HG02885 (cell line): ENCODE data around the gene EPHB2.

Source experiments
- ATAC-seq: cut with Tn5 transposase; IDR thresholded peaks from one replicate; pipeline ENCODE4 v1.9.1; 2021; ENCODE audit warnings: mild to moderate bottlenecking; ENCODE audit not compliant: unreplicated experiment, poor library complexity

The EPHB2 gene

GRCh38 chr1:22872981-22873664, 162.5 kb downstream of the EPHB2 start:
- no peak for ATAC-seq

DNA sequence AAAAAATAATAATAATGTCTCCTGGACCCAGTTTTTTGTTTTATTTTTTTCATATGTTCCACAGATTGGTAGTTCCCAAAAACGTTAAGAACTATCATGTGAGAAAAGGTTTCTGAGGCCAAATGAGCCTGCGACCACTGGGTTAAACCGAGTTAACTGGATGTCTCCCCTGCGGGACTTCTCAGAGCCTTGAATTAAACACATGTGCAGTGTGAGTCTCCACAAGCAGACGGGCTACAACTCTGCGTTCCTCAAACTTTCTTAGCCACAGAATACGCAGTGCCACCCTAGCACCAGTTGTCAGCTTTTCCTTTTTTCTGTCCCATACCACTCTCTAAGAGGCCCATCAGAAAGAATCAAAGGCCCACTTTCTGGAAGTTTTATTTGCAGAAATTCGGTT, 164.1 kb downstream of the EPHB2 start:
- no peak for ATAC-seq

GRCh38 chr1:22875241-22875640, 164.6 kb downstream of the EPHB2 start:
- no peak for ATAC-seq

GRCh38 chr1:22875841-22876240, 165.2 kb downstream of the EPHB2 start:
- ATAC-seq: no peak

DNA sequence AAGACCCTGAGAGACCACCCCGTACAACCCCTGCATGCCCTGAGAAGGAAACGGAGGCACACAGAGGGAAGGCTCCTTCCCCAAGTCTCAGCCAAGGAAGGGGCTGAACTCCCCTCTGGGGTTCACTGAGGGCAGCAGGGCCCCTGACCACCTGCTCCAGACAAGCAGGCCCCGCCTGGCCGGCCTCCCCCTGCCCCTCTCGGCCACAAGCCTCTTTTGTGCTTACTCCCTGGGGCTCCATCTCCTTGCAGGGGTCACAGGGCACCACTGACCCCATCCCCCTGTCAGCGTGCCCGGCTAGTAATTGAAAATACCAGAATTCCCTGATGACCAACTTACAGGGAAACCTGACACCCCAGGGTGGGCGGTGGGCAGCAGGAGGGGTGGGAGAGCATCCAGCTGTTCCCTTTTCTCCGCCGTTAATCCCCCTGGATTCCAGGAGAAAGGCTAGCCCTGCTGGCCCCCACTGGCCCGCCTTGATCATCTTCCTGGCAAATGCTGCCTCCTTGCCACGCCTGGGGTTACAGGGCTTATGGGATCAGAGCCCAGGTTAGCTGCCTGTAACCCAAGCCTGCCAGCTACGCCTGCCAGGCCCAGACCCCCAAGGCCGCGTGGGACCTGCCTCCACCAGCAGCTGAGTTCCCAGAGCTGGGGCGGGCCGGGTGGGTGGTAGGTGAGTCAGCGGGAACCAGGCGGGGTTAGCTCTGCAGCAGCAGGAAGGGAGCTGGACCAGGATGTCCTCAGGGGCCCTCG, 165.9 kb downstream of the EPHB2 start:
- no peak for ATAC-seq

GRCh38 chr1:22877112-22877915, 166.7 kb downstream of the EPHB2 start:
- ATAC-seq: no peak

GRCh38 chr1:22877980-22878379, 167.3 kb downstream of the EPHB2 start:
- ATAC-seq: no peak

- no peak for ATAC-seq
Measured at GRCh38 chr1:22878626-22879025, 168.0 kb downstream of the EPHB2 start.

GRCh38 chr1:22879445-22879844, 168.8 kb downstream of the EPHB2 start:
- no peak for ATAC-seq

DNA sequence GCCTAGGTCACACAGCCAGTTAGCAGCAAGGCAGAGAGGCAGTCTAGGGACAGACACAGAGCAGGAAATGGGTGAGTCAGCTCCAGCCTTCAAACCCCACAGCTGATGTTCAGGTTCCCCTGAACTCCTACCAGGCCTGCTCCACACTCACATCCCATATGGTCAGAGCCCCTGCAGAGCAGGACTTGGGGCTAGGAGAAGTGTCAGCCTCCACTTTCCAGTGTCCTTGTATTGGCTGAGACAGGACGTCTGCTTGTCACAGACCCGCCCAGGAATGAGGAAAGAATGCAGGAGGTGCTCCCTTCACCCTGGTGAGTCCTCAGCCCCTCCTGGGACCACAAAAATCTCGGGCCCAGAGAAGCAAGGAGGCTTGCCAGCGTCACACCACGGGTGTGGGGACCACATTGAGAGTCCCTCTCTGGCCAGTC, 169.5 kb downstream of the EPHB2 start:
- no peak for ATAC-seq

GRCh38 chr1:22883406-22883805, 172.8 kb downstream of the EPHB2 start:
- ATAC-seq: no peak

GRCh38 chr1:22884806-22885530, 174.3 kb downstream of the EPHB2 start:
- ATAC-seq: no peak

DNA sequence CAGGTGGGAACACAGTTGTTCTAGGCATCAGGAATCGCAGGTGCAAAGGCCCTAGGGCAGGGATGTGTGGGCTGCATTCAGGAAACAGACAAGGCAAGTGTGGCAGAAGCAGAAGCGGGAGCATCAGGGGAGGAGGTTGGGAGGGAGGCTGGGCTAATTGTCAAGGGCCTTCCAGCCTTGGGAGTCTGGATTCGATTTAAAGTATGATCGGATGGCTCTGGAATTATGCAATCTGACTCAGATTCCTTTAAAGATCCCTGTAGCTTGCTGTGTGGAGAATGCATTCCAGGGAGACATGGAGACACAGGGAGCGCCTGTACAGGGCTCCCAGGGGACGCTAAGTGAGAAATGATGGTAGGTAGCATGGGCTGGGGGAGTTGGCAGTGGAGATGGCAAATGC, 175.6 kb downstream of the EPHB2 start:
- ATAC-seq: no peak

DNA sequence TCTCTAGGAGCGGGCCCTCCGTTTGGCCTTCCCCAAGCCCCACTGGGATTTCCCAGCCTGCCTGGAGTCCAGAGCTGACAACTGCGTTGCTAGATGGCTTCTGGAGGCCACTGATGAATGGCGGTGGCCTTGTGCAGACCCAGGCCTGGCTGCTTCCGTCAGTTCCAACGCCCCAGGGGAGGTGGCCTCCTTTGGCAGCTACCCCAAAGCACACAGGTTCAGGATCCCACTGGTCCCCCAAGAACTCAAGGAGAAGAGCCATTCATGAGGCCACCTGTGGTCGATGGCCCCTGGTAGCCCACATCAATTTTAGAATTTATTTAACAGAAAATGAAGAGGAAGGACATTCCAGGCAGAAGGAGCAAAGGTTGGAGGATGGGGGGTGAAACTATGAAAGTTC, 176.9 kb downstream of the EPHB2 start:
- ATAC-seq: no peak

- no peak for ATAC-seq
Measured at GRCh38 chr1:22888320-22889075, 177.9 kb downstream of the EPHB2 start.

- no peak for ATAC-seq
Measured at GRCh38 chr1:22889213-22889827, 178.7 kb downstream of the EPHB2 start.

DNA sequence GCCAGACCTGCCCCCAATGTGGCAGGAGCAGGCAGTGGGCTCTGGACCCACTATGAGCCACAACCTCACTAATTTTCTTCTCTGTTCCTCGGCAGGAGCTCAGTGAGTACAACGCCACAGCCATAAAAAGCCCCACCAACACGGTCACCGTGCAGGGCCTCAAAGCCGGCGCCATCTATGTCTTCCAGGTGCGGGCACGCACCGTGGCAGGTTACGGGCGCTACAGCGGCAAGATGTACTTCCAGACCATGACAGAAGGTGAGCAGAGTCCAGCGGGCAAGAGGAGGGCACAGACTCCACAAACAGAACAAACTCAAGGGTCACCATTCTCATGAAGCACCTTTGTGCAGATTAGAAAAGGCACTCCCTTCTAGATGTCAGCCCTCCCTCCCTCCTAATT, 182.2 kb downstream of the EPHB2 start:
- ATAC-seq: no peak

GRCh38 chr1:22893292-22893691, 182.7 kb downstream of the EPHB2 start:
- no peak for ATAC-seq

DNA sequence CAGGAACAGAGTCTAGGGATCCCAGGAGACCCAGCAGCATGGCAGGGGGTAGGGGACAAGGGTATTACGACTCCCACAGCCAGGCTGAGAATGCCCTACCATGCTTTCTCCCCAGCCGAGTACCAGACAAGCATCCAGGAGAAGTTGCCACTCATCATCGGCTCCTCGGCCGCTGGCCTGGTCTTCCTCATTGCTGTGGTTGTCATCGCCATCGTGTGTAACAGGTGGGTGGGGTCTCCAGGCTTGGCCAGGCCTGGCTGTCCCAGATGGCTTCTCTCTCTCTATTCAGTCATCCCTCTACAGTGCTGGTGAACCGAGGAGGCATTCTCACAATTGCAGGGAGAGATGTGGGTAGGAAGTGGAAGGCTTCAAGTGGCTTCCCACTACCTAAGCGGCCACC, 184.7 kb downstream of the EPHB2 start:
- ATAC-seq: no peak
